Activated CD8-positive, alpha-beta memory T cell treated with anti-CD3 and anti-CD28 coated beads for 48 hours (primary cell): ENCODE data around the gene BHLHA15.
"Not testable (repeated sequence)": the region's sequence is repeated elsewhere in the genome, so short reads cannot be mapped to it uniquely, and the experiment has no call there.

Experiments used
- DNase-seq, 3 experiments: peaks; one replicate each; pipeline ENCODE4 v3.0.0-alpha.2; 2020; ENCODE audit warnings: low read depth in 2 of 3, low spot score in 2 of 3

Gene BHLHA15

GRCh38 chr7:98206451-98207330 lies 4.5 kb upstream of the BHLHA15 start:
- no peak for DNase-seq

GRCh38 chr7:98209166-98209920 lies 1.9 kb upstream of the BHLHA15 start:
- DNase-seq, result no peak

GRCh38 chr7:98210513-98211220 lies 572 bp upstream of the BHLHA15 start:
- DNase-seq, result no peak

- no peak for DNase-seq
These were observed 665 bp downstream of the BHLHA15 start for GRCh38 chr7:98211676-98212531.

GRCh38 chr7:98212532-98213041 lies 1.3 kb downstream of the BHLHA15 start:
- no peak for DNase-seq

GRCh38 chr7:98213296-98213887 lies 2.2 kb downstream of the BHLHA15 start:
- DNase-seq, result no peak

GRCh38 chr7:98213888-98214810 lies 2.9 kb downstream of the BHLHA15 start:
- DNase-seq, result no peak

GRCh38 chr7:98214811-98215321 lies 3.6 kb downstream of the BHLHA15 start:
- no peak for DNase-seq

GRCh38 chr7:98215561-98216495 lies 4.6 kb downstream of the BHLHA15 start:
- DNase-seq, result no peak

GRCh38 chr7:98216941-98217622 lies 5.8 kb downstream of the BHLHA15 start:
- no peak for DNase-seq

- DNase-seq, result no peak
These were observed 6.7 kb downstream of the BHLHA15 start for GRCh38 chr7:98217623-98218582.

GRCh38 chr7:98219382-98219781 lies 8.1 kb downstream of the BHLHA15 start:
- not testable (repeated sequence) for DNase-seq

- no peak for DNase-seq
These were observed 10.6 kb downstream of the BHLHA15 start for GRCh38 chr7:98221611-98222532.

- no peak for DNase-seq
These were observed 11.4 kb downstream of the BHLHA15 start for GRCh38 chr7:98222533-98223195.
